A549 treated with CpdA at 1 μM for 4 hours (cell line): ENCODE measurements around the gene N4BP2. TPM values are rescaled to one million over a fixed set of nuclear protein-coding genes. Genes with fewer than 3 reads are reported as not detected.

Source experiments
- total RNA-seq: library from RNA; stranded (reverse); fragments of 200-300 nt; extraction: Qiagen RNA extraction; gene quantifications from 5 replicates; pipeline ENCODE4 v1.2.3, GENCODE V29; 2022; ENCODE audit warnings: low read depth

The N4BP2 gene
- total RNA-seq = 2.2 to 3.7 TPM (median 2.8 TPM) in 5 replicates

DNA sequence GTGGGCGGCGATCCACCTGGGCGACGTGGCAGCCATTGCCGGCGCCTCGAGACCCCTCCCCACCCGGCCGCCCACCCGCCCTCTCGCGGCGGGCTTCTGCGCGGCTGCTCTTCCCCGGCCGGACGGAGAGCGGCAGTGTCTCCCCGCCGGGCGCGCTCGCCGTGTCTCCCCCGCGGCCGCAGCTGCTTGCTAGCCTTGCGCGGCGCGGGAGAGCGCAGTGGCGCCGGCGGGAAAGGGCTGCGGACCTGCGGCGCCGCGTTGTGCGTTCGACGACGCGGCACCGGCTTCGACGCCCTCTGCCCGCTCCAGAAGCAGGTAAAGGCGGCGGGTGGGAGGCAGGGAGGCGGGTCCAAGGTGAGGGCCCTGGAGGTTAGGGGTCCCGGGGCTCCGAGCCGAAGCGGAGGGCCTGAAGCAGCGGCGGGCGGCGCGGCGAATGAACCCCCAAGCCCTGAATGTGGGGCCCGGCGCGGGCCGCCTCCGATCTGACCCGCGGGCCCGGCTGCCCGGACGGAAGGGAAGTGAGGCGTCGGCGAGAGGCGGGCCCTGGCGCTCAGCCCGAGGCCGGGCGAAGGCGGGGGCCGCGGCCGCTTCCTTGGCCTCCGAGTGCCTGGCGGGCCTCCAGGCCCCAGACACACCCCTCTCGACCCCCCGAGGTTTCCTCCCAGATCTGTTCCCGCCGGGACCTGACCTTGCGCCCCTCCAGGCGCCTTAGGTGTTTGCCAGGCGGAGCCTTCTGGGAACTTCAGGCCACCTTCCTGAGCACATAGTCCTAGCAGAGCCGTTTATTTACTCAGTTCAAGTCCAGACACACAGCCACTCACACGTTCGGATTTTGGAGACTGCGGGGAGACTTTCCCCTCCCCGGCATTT, at the start of gene N4BP2:
Gene N4BP2 (plus strand): TSS at position 135 of the 870 bp plus-strand sequence. CDS start 40,491 bp downstream, outside the sequence.

GRCh38 chr4:40196724-40197281, 140.2 kb downstream of the N4BP2 start, which contains the start of gene RHOH:
Gene RHOH (plus strand): TSS chr4:40197031. CDS start chr4:40243387, 46,356 bp downstream.

Other genes starting within 250 kb of the N4BP2 start
- 24.2 to 30.6 TPM (median 28.2 TPM) in 5 replicates for gene PDS5A, start 78.9 kb upstream of the N4BP2 start, total RNA-seq
- 0.08 to 0.57 TPM (median 0.16 TPM) in 4 of 5 replicates, not detected in the other for gene RHOH, start 140.2 kb downstream of the N4BP2 start, total RNA-seq